H1 (cell line): ENCODE results near the gene ALDH1A2.

Source experiments
- BRCA1 ChIP-seq: IDR thresholded peaks from 2 replicates; pipeline ENCODE4 v1.6.1; 2012; ENCODE audit warnings: low read depth, low read length, improper control_type of control experiment
- CEBPB ChIP-seq: IDR thresholded peaks from 2 replicates; pipeline ENCODE4 v1.6.1; 2012; ENCODE audit warnings: low read depth, low read length
- CREB1 ChIP-seq: IDR thresholded peaks from 2 replicates; pipeline ENCODE4 v1.6.1; 2012; ENCODE audit warnings: inconsistent platforms
- CTCF ChIP-seq, 3 experiments: IDR thresholded peaks; 1 replicate in 2 of 3; 2 replicates in 1 of 3; pipeline versions ENCODE4 v1.5.1 to v1.6.1; 2011; ENCODE audit warnings: low read length in 3 of 3, mild to moderate bottlenecking in 3 of 3, inconsistent platforms in 2 of 3, low read depth in 1 of 3, moderate library complexity in 1 of 3; ENCODE audit not compliant: insufficient read depth in 1 of 3; ENCODE audit errors: control extremely low read depth in 1 of 3
- EP300 ChIP-seq, 2 experiments: IDR thresholded peaks; 1 replicate in 1 of 2; 2 replicates in 1 of 2; pipeline ENCODE4 v1.6.1; 2011 to 2012; ENCODE audit warnings: low read depth in 2 of 2, low read length in 2 of 2, mild to moderate bottlenecking in 2 of 2, borderline replicate concordance in 1 of 2, inconsistent platforms in 1 of 2, moderate library complexity in 1 of 2
- EZH2 ChIP-seq: fragments of 200-600 bp; sonication (generic); IDR thresholded peaks from 2 replicates; pipeline ENCODE4 v1.7.1; 2012; ENCODE audit warnings: low read depth, mild to moderate bottlenecking, moderate library complexity, low read length, inconsistent platforms; ENCODE audit not compliant: severe bottlenecking
- NRF1 ChIP-seq: IDR thresholded peaks from 2 replicates; pipeline ENCODE4 v1.6.1; 2011; ENCODE audit warnings: mild to moderate bottlenecking, low read depth, low read length, improper control_type of control experiment
- POLR2A ChIP-seq, 2 experiments: IDR thresholded peaks; 1 replicate in 1 of 2; 2 replicates in 1 of 2; pipeline ENCODE4 v1.6.1; 2011; ENCODE audit warnings: low read depth in 2 of 2, low read length in 2 of 2, mild to moderate bottlenecking in 2 of 2; ENCODE audit errors: control extremely low read depth in 1 of 2
- POLR2AphosphoS5 ChIP-seq: IDR thresholded peaks from 2 replicates; pipeline ENCODE4 v1.6.1; 2011; ENCODE audit warnings: low read depth, low read length
- RBBP5 ChIP-seq: IDR thresholded peaks from 2 replicates; pipeline ENCODE4 v1.7.1; 2012; ENCODE audit warnings: low read depth, mild to moderate bottlenecking, inconsistent platforms, low read length, moderate library complexity, borderline replicate concordance
- SIN3A ChIP-seq, 2 experiments: IDR thresholded peaks in 1 of 2; conservative IDR thresholded peaks in 1 of 2; 2 replicates each; pipeline ENCODE4 v1.6.1; 2011 to 2012; ENCODE audit warnings: low read length in 2 of 2, improper control_type of control experiment in 1 of 2, low read depth in 1 of 2, mild to moderate bottlenecking in 1 of 2
- SIRT6 ChIP-seq: IDR thresholded peaks from one replicate; pipeline ENCODE4 v1.7.1; 2012; ENCODE audit warnings: low read length, inconsistent platforms
- TAF1 ChIP-seq: IDR thresholded peaks from 2 replicates; pipeline ENCODE4 v1.6.1; 2011; ENCODE audit warnings: mild to moderate bottlenecking, low read depth, low read length
- USF2 ChIP-seq: IDR thresholded peaks from 2 replicates; pipeline ENCODE4 v1.6.1; 2011; ENCODE audit warnings: low read length, improper control_type of control experiment

GRCh38 chr15:57920911-57921310 lies 144.6 kb downstream of the ALDH1A2 start:
- TF ChIP-seq POLR2A (IDR thresholded peaks at IDR 0.05; ENCODE audit: control extremely low read depth in 1 of 2, low read depth in 2 of 2, low read length in 2 of 2): no peak
- no peak for TF ChIP-seq CTCF (IDR thresholded peaks at IDR 0.05; ENCODE audit: control extremely low read depth in 1 of 3, insufficient read depth in 1 of 3, low read depth in 1 of 3, low read length in 3 of 3)
- no peak for TF ChIP-seq EZH2
- TF ChIP-seq SIN3A (conservative IDR thresholded peaks at IDR 0.05 in 1 of 2, IDR thresholded peaks at IDR 0.05 in 1 of 2; ENCODE audit: low read depth in 1 of 2, low read length in 2 of 2): no peak
- no peak for TF ChIP-seq BRCA1
- TF ChIP-seq RBBP5: no peak
- no peak for TF ChIP-seq CREB1
- TF ChIP-seq POLR2AphosphoS5: no peak
- no peak for TF ChIP-seq NRF1
- no peak for TF ChIP-seq SIRT6
- no peak for TF ChIP-seq USF2
- TF ChIP-seq EP300 (IDR thresholded peaks at IDR 0.05; ENCODE audit: borderline replicate concordance in 1 of 2, low read depth in 2 of 2, low read length in 2 of 2): no peak
- TF ChIP-seq TAF1: no peak
- TF ChIP-seq CEBPB: no peak
